Sigmoid colon (tissue), 7 donors: ENCODE data around the gene MAFF. TPM values are rescaled to one million over a fixed set of nuclear protein-coding genes. Genes with fewer than 3 reads are reported as not detected.
"Not testable (repeated sequence)": the region's sequence is repeated elsewhere in the genome, so short reads cannot be mapped to it uniquely, and the experiment has no call there.

ENCODE experiments used
- DNase-seq: peaks from one replicate; pipeline ENCODE4 v3.0.0-alpha.2; 2019
- H3K27ac ChIP-seq, 4 donors: fragments of 200-600 bp; sonication (generic); one replicate each; pipeline ENCODE4 v1.5.1; 2016 to 2019; ENCODE audit warnings: mild to moderate bottlenecking in 1 of 4
- H3K27me3 ChIP-seq, 3 donors: fragments of 200-600 bp; sonication (generic); one replicate each; pipeline ENCODE4 v1.5.1; 2019; ENCODE audit warnings: mild to moderate bottlenecking in 1 of 3
- H3K36me3 ChIP-seq, 4 donors: fragments of 200-600 bp; sonication (generic); one replicate each; pipeline ENCODE4 v1.5.1; 2016 to 2019
- H3K4me1 ChIP-seq, 4 donors: fragments of 200-600 bp; sonication (generic); one replicate each; pipeline ENCODE4 v1.5.1; 2017 to 2019
- H3K4me3 ChIP-seq, 4 donors: fragments of 200-600 bp; sonication (generic); one replicate each; pipeline ENCODE4 v1.5.1; 2017 to 2019; ENCODE audit warnings: mild to moderate bottlenecking in 2 of 4, moderate library complexity in 1 of 4
- H3K9me3 ChIP-seq, 4 donors: fragments of 200-600 bp in 3 of 4; sonication (generic) in 3 of 4; one replicate each; pipeline versions ENCODE4 v1.5.1 to v1.6.1; 2013 to 2019
- EP300 ChIP-seq, 4 donors: sonication (generic); formaldehyde crosslinking; IDR thresholded peaks; one replicate each; pipeline ENCODE4 v1.6.1; 2017; ENCODE audit warnings: antibody characterized with exemption in 4 of 4
- POLR2A ChIP-seq, 2 donors: fragments of 450-650 bp; IDR thresholded peaks; one replicate each; pipeline ENCODE4 v1.6.1; 2016; ENCODE audit warnings: antibody characterized with exemption in 2 of 2, mild to moderate bottlenecking in 2 of 2, moderate library complexity in 2 of 2
- POLR2AphosphoS5 ChIP-seq, 4 donors: sonication (generic); formaldehyde crosslinking; IDR thresholded peaks; one replicate each; pipeline ENCODE4 v1.6.1; 2017; ENCODE audit warnings: antibody characterized with exemption in 4 of 4
- WGBS, 2 donors: extraction: QIAGEN DNeasy Blood & Tissue Kit; methylation state at CpG; one replicate each; pipeline ENCODE4 v1.1.7; 2013; 5-methylcytosine and 5-hydroxymethylcytosine counted together
- intact Hi-C: fragments of 100-400 bp; cut with DNase I; formaldehyde crosslinking; loops from one replicate; pipeline ENCODE4 v1.15.1; 2023
- polyA plus RNA-seq, 3 donors: library from polyadenylated mRNA; stranded (reverse); fragments of 200-250 nt; gene quantifications; one replicate each; pipeline ENCODE4 v1.2.3, GENCODE V29; 2013
- total RNA-seq, 4 donors: library from RNA; depleted of rRNA; stranded (reverse); fragments of >200 nt; gene quantifications; one replicate each; pipeline ENCODE4 v1.1.0, GENCODE V29; 2016
- TF ChIP-seq, protein P1 (sequence below), 4 experiments: fragments of 450-650 bp in 3 of 4; fragments of 200-600 bp in 1 of 4; IDR thresholded peaks; one replicate each; pipeline ENCODE4 v1.5.1; 2016 to 2019; ENCODE audit warnings: antibody characterized with exemption in 4 of 4, mild to moderate bottlenecking in 3 of 4, moderate library complexity in 2 of 4
- donor health status: healthy with polysubstance abuse.
- donor health status: Bipolar disorder and iron deficiency.
- donor health status: healthy.

The MAFF gene
- total and polyA plus RNA-seq, 7 donors = 15.3 to 104 (median 33.4) TPM

DNA sequence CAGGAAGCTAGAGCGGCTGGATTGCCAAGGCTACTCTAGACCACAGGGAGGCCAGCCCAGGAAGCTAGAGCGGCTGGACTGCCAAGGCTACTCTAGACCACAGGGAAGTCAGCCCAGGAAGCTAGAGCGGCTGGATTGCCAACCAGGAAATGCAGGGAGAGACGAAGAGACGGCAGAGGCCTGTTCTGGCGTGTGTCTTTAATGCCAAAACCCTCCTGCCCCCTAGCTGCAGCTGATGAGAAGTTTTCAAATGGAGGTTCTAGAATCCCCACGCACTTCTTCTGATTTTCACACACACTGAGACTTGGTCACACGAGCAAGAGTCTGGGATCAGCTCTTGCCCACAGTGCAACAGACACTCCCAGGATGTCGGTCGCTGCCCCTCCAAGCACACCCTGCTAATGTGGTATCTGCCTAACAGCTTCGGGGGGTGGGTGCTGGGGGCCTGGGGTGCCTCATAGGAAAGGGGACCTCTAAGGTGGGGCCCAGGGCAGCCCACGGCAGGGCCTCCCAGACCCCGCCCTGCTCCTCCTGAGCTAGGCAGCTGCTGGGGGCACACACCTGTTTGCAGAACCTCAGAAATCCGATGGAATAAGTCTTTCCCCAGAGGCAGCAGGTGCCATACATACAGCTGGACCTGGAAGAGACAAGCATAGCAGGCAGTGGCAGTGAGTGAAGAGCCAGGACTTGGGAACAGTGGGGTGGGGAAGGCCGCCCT, 28.5 kb downstream of the MAFF start:
- H3K36me3 ChIP-seq = peaks cover 19 to 92% (median 26%) of the 10 kb centered on the region in 4 donors

DNA sequence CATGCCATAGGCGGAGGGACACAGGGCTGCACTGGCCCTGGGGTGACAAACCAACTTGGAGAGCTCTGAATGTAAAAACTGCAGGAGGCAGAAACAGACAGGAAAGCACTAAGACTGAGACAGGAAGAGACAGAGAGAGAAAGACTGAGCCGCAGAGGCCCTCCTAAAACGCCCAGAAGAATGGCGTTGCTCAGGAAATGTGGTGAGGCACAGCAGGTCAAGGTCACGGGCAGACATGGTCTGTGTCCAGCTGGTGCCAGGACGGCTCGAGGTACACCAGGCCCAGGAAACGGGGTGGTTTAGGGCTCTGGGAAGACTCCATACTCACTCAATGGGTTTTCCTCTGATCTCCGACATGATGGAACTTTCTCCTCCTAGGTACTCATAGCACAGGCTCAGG, 29.1 kb downstream of the MAFF start:
- DNase-seq = no peak
- H3K27ac ChIP-seq = peak overlapping the region in 2 of 4 donors; percentile 43 to 69
- peaks cover 0 to 25% (median 15%) of the 10 kb centered on the region in 4 donors for H3K4me1 ChIP-seq
- intact Hi-C loops = no loop called here
- no peak for TF ChIP-seq POLR2AphosphoS5 (IDR thresholded peaks at IDR 0.05)
- TF ChIP-seq EP300 (IDR thresholded peaks at IDR 0.05) = no peak
- no peak for TF ChIP-seq POLR2A (IDR thresholded peaks at IDR 0.05)
- TF ChIP-seq, protein P1, sequence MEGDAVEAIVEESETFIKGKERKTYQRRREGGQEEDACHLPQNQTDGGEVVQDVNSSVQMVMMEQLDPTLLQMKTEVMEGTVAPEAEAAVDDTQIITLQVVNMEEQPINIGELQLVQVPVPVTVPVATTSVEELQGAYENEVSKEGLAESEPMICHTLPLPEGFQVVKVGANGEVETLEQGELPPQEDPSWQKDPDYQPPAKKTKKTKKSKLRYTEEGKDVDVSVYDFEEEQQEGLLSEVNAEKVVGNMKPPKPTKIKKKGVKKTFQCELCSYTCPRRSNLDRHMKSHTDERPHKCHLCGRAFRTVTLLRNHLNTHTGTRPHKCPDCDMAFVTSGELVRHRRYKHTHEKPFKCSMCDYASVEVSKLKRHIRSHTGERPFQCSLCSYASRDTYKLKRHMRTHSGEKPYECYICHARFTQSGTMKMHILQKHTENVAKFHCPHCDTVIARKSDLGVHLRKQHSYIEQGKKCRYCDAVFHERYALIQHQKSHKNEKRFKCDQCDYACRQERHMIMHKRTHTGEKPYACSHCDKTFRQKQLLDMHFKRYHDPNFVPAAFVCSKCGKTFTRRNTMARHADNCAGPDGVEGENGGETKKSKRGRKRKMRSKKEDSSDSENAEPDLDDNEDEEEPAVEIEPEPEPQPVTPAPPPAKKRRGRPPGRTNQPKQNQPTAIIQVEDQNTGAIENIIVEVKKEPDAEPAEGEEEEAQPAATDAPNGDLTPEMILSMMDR (IDR thresholded peaks at IDR 0.05) = no peak
- H3K4me3 ChIP-seq = no peak overlapping the region
- no peaks in the 10 kb centered on the region for H3K27me3 ChIP-seq
- 87% methylated on average over 9 of the region's 9 CpGs for WGBS, 2 donors
- no peaks in the 10 kb centered on the region for H3K9me3 ChIP-seq
- H3K36me3 ChIP-seq = peaks cover 14 to 90% (median 25%) of the 10 kb centered on the region in 4 donors

More for the DNA sequence above, 28.5 kb downstream of the MAFF start:
- Histone ChIP-seq H3K27ac (peak overlapping the region in 3 of 4 donors; percentile 43 to 69 (median 60)), H3K4me1 (peaks cover 0 to 25% (median 15%) of the 10 kb centered on the region in 4 donors), H3K4me3 (no peak overlapping the region), H3K9me3 (no peaks in the 10 kb centered on the region), H3K27me3 (no peaks in the 10 kb centered on the region)
- TF ChIP-seq, protein P1 (IDR thresholded peaks at IDR 0.05) = peak in 2 of 4 experiments; percentile 22 to 38
- no peak for TF ChIP-seq POLR2AphosphoS5 (IDR thresholded peaks at IDR 0.05)
- intact Hi-C loops = no loop called here
- DNase-seq = no peak
- 23 to 52% methylated on average over 15 of the region's 15 CpGs for WGBS, 2 donors

DNA sequence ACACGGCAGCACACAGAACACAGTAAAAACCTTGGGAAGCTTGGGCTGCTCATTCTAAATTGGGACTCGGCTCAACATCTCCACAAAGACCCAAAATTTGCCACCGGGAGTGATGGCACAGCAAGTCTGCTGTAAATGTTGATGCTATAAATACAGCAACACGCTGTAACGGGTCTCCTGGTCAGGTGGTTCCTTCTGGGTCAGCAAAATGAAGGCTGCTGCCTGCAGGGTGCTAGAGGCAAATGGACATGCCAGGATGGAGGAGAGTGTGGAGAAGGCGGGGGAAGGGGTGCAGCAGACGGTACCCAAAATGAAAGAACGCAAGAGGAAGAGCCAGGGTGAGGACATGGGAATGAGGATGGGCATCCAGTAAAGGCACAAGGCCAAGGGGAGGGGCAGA, 30.4 kb downstream of the MAFF start:
- Histone ChIP-seq H3K9me3 (no peaks in the 10 kb centered on the region), H3K27ac (no peak overlapping the region), H3K36me3 (peaks cover 12 to 90% (median 16%) of the 10 kb centered on the region in 4 donors), H3K4me3 (no peak overlapping the region), H3K4me1 (peaks cover 0 to 25% (median 15%) of the 10 kb centered on the region in 4 donors), H3K27me3 (no peaks in the 10 kb centered on the region)
- TF ChIP-seq EP300 (IDR thresholded peaks at IDR 0.05) = no peak
- TF ChIP-seq POLR2AphosphoS5 (IDR thresholded peaks at IDR 0.05) = no peak
- no peak for TF ChIP-seq POLR2A (IDR thresholded peaks at IDR 0.05)
- TF ChIP-seq, protein P1 (IDR thresholded peaks at IDR 0.05) = no peak
- DNase-seq = no peak
- intact Hi-C loops = no loop called here
- WGBS, 2 donors = 82 to 85% methylated on average over 8 of the region's 8 CpGs

DNA sequence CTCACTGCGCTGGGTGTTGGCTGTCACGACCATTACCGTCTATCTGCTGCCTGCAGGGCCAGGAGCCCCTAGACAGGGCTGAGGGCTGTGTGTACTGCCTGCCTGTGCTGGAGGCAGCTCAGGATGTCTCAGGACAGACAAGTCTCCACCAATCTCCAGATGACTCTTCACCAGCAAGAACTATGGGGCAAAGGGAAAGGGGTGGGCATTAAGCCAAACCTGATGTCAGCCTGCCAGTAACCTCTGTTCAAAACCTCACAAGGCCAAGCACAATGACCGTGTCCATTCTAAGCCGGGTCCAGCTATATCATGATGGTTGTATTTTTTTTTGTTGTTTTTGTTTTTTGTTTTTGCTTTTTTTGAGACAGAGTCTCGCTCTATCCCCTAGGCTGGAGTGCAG, 31.6 kb downstream of the MAFF start:
- TF ChIP-seq EP300 (IDR thresholded peaks at IDR 0.05) (no peak), POLR2AphosphoS5 (IDR thresholded peaks at IDR 0.05) (no peak), POLR2A (IDR thresholded peaks at IDR 0.05) (no peak)
- TF ChIP-seq, protein P1 (IDR thresholded peaks at IDR 0.05) = no peak
- Histone ChIP-seq H3K4me1 (peaks cover 0 to 27% (median 16%) of the 10 kb centered on the region in 4 donors), H3K4me3 (no peak overlapping the region), H3K27ac (no peak overlapping the region), H3K27me3 (no peaks in the 10 kb centered on the region), H3K36me3 (peaks cover 12 to 85% (median 16%) of the 10 kb centered on the region in 4 donors), H3K9me3 (no peaks in the 10 kb centered on the region)
- intact Hi-C loops = no loop called here
- no peak for DNase-seq
- 93 to 94% methylated on average over 6 of the region's 6 CpGs for WGBS, 2 donors

DNA sequence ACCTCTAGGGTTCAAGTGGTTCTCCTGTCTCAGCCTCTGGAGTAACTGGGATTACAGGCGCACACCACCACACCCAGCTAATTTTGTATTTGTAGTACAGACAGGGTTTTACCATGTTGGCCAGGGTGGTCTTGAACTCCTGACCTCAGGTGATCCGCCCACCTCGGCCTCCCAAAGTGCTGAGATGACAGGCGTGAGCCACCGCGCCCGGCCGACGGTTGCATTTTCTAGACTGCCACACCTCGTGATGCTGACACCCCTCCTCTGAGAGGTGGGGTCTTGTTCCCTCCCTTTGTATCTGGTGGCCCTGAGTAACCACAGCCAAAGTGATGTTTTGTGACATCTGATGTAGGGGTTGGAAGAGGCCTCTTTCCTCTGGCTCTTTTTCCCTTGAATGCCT, 32.1 kb downstream of the MAFF start:
- H3K9me3 ChIP-seq, H3K27ac ChIP-seq, H3K4me3 ChIP-seq, DNase-seq, intact Hi-C loops, H3K27me3 ChIP-seq: not testable (repeated sequence)
- Histone ChIP-seq H3K4me1 (peaks cover 0 to 27% (median 16%) of the 10 kb centered on the region in 4 donors), H3K36me3 (peaks cover 12 to 83% (median 16%) of the 10 kb centered on the region in 4 donors)
- WGBS, 2 donors = 82 to 94% methylated on average over 10 of the region's 10 CpGs
